ENCODE measurements around the gene SRSF1.

DNA sequence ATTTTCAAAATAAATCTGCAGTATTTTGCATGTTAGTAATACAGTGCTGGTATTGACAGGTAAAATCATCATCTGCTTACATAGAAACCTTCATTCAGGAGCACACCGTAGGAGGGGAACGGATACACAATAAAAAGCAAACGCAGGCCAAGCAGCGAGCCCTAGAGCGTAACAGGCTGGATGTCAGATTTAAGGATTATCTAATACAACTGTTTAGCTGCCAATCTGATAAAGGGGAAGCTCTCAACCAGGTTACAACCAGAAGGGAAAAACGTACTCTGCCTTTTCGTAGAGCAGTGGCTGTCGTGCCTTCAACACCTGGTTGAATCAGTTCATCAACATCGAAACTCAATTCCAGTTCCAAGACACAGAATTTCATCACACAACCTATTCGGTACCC, 35.5 kb downstream of the SRSF1 start:
- TF ChIP-seq POLR2A (IDR thresholded peaks at IDR 0.05) (no peak), POLR2AphosphoS5 (IDR thresholded peaks at IDR 0.05) (no peak)
- TF ChIP-seq, protein P1, sequence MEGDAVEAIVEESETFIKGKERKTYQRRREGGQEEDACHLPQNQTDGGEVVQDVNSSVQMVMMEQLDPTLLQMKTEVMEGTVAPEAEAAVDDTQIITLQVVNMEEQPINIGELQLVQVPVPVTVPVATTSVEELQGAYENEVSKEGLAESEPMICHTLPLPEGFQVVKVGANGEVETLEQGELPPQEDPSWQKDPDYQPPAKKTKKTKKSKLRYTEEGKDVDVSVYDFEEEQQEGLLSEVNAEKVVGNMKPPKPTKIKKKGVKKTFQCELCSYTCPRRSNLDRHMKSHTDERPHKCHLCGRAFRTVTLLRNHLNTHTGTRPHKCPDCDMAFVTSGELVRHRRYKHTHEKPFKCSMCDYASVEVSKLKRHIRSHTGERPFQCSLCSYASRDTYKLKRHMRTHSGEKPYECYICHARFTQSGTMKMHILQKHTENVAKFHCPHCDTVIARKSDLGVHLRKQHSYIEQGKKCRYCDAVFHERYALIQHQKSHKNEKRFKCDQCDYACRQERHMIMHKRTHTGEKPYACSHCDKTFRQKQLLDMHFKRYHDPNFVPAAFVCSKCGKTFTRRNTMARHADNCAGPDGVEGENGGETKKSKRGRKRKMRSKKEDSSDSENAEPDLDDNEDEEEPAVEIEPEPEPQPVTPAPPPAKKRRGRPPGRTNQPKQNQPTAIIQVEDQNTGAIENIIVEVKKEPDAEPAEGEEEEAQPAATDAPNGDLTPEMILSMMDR (IDR thresholded peaks at IDR 0.05), result no peak

Data from transverse colon (tissue), 4 donors.